WI38 (cell line): ENCODE results near the gene EDEM2.
A peak's percentile ranks its signal among the peaks of the same experiment; 100 is the strongest.
"Not testable (repeated sequence)": the region's sequence is repeated elsewhere in the genome, so short reads cannot be mapped to it uniquely, and the experiment has no call there.

ENCODE experiments used
- H3K4me3 ChIP-seq: 2 replicates; pipeline ENCODE4 v1.5.1; 2011; ENCODE audit warnings: low read depth, mild to moderate bottlenecking, control low read depth, low read length
- TF ChIP-seq, protein P1 (sequence below): IDR thresholded peaks from 2 replicates; pipeline ENCODE4 v1.5.1; 2012; ENCODE audit warnings: low read depth, mild to moderate bottlenecking, control low read depth, low read length

EDEM2 gene

DNA sequence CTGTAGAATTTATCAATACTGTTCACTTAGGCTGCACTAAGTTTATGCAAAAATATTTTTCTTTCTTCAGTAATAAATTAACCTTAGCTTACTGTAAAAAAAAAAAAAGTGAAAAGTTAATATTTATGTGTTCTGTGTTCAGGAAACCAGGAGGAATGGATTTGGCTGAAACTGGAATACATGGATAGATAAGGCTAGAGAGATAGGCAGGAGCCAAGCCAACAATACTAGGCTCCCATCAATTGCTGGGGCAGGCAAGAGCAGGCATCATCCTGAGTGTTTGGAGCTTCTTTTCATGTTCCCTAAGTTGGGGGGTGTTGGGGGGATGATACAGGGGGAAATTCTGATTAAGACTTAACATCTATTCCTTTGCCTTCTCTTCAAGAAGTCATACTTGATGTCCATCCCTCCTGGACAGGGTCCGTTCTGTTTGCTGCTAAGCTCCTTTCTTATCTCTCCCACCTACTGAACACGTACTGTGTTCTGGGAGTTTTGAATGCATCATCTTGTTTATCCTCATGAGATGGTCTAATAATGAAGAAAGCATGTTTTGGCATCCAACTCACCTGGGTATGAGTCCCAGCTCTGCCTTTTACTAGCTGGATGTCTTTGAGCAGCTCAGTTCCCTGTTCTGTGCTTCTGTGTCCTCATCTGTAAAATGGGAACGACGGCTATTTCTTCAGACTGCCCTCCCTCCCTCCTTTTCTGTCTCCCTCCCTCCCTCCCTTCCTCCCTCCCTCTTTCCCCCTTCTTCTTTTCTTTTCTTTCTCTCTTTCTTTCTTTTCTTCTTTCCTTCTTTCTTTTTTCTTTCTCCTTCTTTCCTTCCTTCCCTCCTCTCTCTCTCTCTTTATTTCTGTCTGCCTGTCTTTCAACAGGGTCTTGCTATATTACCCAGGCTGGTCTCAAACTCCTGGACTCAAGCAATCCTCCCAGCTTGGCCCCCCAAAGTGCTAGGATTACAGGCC is 18.4 kb upstream of the EDEM2 start:
- TF ChIP-seq, protein P1, sequence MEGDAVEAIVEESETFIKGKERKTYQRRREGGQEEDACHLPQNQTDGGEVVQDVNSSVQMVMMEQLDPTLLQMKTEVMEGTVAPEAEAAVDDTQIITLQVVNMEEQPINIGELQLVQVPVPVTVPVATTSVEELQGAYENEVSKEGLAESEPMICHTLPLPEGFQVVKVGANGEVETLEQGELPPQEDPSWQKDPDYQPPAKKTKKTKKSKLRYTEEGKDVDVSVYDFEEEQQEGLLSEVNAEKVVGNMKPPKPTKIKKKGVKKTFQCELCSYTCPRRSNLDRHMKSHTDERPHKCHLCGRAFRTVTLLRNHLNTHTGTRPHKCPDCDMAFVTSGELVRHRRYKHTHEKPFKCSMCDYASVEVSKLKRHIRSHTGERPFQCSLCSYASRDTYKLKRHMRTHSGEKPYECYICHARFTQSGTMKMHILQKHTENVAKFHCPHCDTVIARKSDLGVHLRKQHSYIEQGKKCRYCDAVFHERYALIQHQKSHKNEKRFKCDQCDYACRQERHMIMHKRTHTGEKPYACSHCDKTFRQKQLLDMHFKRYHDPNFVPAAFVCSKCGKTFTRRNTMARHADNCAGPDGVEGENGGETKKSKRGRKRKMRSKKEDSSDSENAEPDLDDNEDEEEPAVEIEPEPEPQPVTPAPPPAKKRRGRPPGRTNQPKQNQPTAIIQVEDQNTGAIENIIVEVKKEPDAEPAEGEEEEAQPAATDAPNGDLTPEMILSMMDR: no peak
- no peak overlapping the region for H3K4me3 ChIP-seq

DNA sequence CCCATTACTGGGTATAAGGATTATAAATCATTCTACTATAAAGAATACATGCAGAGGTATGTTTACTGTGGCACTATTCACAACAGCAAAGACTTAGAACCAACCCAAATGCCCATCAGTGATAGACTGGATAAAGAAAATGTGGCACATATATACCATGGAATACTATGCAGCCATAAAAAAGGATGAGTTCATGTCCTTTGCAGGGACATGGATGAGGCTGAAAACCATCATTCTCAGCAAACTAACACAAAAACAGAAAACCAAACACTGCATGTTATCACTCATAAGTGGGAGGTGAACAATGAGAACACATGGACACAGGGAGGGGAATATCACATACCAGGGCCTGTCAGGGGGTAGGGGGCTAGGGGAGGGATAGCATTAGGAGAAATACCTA is 17.4 kb upstream of the EDEM2 start:
- not testable (repeated sequence) for H3K4me3 ChIP-seq

DNA sequence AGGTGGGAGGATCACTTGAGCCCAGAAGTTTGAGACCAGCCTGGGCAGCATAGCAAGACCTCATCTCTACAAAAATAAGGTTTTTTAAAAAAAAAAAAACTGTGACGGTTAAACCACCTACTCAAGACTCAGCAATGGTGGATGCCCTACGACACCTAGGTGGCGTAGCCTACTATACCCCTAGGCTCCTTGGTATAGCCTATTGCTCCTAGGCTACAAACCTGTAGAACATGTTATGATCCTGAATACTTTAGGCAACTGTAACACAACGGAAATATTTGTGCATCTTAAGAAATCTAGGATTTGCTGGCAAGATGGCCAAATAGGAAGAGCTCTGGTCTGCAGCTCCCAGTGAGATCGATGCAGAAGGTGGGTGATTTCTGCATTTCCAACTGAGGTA is 13.2 kb upstream of the EDEM2 start:
- H3K4me3 ChIP-seq: not testable (repeated sequence)

DNA sequence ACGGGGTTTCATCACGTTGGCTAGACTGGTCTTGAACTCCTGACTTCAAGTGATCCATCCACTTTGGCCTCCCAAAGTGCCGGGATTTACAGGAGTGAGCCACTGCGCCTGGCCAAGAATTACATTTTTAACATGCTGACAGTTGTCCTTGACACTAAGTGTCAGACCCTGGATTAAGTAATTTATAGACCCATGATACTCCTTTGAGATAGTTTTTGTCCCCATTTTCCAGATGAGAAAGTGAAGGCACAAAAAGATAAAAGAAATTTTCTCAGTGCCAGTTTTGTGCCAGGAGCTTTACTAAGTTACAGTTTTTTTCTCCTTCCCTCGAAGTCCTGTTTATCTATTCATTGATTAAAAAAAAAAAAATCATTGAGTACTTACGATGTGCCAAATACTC is 9.8 kb upstream of the EDEM2 start:
- TF ChIP-seq, protein P1: no peak
- no peak overlapping the region for H3K4me3 ChIP-seq

DNA sequence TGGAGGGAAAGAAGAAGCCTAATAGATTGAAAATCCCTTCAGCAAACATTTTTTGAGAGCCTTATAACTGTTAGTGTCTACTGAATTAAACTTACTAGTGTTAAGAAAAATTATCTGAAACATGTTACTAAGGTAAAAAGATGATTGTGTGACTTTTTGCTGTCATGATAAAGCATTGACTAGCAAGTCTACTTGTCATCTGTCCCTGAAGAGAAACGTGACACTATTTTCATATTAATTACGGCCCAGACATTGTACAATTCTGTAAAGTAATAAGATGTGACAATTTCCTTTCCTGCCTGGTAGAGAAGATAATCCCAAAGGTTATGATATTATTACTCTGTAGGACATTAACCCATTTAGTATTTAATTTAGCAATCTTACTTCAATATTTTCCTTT is 8.8 kb upstream of the EDEM2 start:
- H3K4me3 ChIP-seq: no peak overlapping the region
- TF ChIP-seq, protein P1: no peak

DNA sequence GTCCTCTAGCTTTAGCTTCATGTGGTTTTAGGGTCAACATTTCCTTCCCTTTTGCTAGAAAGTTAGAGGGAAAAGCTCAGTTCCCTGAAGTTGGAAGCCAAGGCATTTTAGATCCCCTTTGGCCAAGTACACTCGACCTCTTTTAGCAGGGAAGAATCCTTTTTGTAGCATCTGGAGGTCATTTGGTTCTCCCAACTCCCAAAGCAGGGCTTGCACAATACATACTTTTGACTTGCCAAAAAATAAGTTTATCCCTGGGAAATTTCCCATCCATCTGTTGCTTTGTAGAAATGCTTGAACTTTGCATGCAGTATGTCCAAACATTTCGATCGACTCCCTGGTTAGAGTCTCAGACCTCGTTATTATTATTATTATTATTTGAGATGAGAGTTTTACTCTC is 4.6 kb upstream of the EDEM2 start:
- TF ChIP-seq, protein P1: no peak
- no peak overlapping the region for H3K4me3 ChIP-seq

DNA sequence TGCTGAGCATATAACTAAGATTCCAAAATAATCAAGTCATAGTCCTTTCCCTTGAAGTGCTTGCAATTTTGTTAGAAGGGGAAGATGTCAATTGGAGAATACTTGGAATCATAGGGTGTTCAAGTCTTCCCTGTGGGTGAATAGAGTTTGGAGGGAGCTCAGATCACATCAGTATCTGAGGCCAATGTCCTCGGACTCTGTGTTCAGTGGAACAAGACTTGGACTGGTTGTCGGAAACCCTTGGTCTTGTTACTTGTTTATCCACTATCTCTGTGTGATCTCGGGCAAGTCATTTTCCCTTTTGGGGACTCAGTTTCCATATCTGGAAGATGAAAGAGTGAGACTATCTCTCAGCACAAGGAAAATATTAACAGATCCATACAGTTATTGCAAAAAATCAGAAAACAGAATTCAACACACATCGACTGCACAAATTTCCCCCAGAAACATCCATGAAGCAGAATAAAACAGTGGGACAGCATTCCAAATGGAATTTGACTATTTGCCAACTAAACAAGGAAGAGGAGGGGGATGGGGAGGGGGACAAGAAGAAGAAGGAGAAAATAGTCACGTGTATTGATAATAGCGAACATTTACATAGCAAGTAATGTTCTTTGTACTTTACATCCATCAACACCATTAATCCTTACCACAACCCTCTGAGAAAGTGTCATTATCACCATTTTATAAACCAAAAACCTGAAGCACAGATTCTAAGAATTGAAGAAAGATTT is 3.9 kb upstream of the EDEM2 start:
- TF ChIP-seq, protein P1: no peak

DNA sequence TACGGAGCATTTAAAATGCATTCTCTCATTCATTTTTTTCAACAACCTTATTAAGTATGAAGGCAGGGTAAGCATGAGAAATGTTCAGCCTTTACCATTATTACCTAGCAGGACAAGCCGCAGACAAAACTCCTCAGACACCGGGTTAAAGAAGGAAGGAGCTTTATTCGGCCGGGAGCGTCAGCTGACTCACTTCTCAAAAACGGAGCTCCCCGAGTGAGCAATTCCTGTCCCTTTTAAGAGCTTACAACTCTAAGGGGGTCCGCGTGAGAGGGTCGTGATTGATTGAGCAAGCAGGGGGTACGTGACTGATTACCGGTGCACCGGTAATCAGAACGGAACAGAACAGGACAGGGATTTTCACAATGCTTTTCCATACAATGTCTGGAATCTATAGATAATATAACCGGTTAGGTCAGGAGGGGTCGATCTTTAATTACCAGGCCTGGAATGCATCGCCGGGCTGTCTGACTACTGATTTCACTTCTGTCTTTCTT is 487 bp upstream of the EDEM2 start:
- H3K4me3 ChIP-seq: peak overlapping the region; percentile 96

More for the DNA sequence above, 3.9 kb upstream of the EDEM2 start:
- H3K4me3 ChIP-seq: no peak overlapping the region
